HCT116 (cell line): ENCODE results near the gene PDE6H. TPM values are rescaled to one million over a fixed set of nuclear protein-coding genes. Genes with fewer than 3 reads are reported as not detected.

ENCODE experiments used
- ATAC-seq: fragments of 200-7000 bp; cut with Tn5 transposase; 2 replicates; pipeline ENCODE4 v1.9.1; 2020; ENCODE audit warnings: mild to moderate bottlenecking, moderate library complexity
- BruUV-seq: library from RNA; stranded (reverse); fragments of 400-500 nt; replicated peaks from 2 replicates; lab custom pipeline; 2021; lab: Mats Ljungman, UMichigan
- CTCF ChIA-PET: fragments of 300-600 bp; sonication (Branson Sonifier 250); formaldehyde crosslinking; loops from one replicate; lab custom pipeline; 2021; ENCODE audit warnings: antibody characterized with exemption; lab: Charles Lee
- POLR2A ChIA-PET: fragments of 300-600, 350-600 bp; sonication (Branson Sonifier 250); formaldehyde crosslinking; loops from one replicate; lab custom pipeline; 2021; ENCODE audit warnings: antibody characterized with exemption; lab: Charles Lee
- RAD21 ChIA-PET, 2 experiments: fragments of 300-600 bp; sonication (Branson Sonifier 250); formaldehyde crosslinking; loops; one replicate each; lab custom pipeline; 2023; ENCODE audit warnings: low total read pairs in 2 of 2; ENCODE audit not compliant: uncharacterized antibody in 2 of 2, unreplicated experiment in 2 of 2, low non-redundant PET in 1 of 2; lab: Charles Lee
- DNase-seq: peaks from one replicate; pipeline ENCODE4 v3.0.0-alpha.2; 2010; ENCODE audit warnings: low read depth, low spot score
- H2AFZ ChIP-seq: fragments of 200-600 bp; shearing (Covaris generic), sonication (generic); 2 replicates; pipeline ENCODE4 v1.6.1; 2017; ENCODE audit warnings: low read depth, mixed run types, mixed read lengths, antibody characterized with exemption, low read length; ENCODE audit not compliant: poor library complexity, severe bottlenecking
- H3K27ac ChIP-seq: 2 replicates; pipeline ENCODE4 v1.5.1; 2012; ENCODE audit warnings: low read depth, low read length
- H3K27me3 ChIP-seq: fragments of 200-600 bp; sonication (generic); 2 replicates; pipeline ENCODE4 v1.6.1; 2016; ENCODE audit warnings: mixed run types, low read length, mixed read lengths; ENCODE audit not compliant: insufficient read depth
- H3K36me3 ChIP-seq, 2 experiments: fragments of 200-500 bp in 1 of 2; fragments of 200-600 bp in 1 of 2; sonication (Bioruptor generic) in 1 of 2; sonication (generic) in 1 of 2; 2 replicates each; pipeline versions ENCODE4 v1.5.1 to v1.6.1; 2014 to 2016; ENCODE audit warnings: low read length in 2 of 2, inconsistent platforms in 1 of 2, mixed read lengths in 1 of 2, mixed run types in 1 of 2; ENCODE audit not compliant: insufficient read depth in 2 of 2, control insufficient read depth in 1 of 2
- H3K4me1 ChIP-seq, 2 experiments: fragments of 200-600 bp in 1 of 2; sonication (generic) in 1 of 2; 2 replicates each; pipeline versions ENCODE4 v1.5.1 to v1.6.1; 2012 to 2017; ENCODE audit warnings: low read length in 2 of 2, inconsistent platforms in 1 of 2, mild to moderate bottlenecking in 1 of 2, mixed read lengths in 1 of 2, mixed run types in 1 of 2, moderate library complexity in 1 of 2; ENCODE audit not compliant: insufficient read depth in 2 of 2, control insufficient read depth in 1 of 2
- H3K4me2 ChIP-seq: fragments of 200-600 bp; sonication (generic); 2 replicates; pipeline ENCODE4 v1.6.1; 2017; ENCODE audit warnings: mixed run types, low read length, mixed read lengths
- H3K4me3 ChIP-seq, 2 experiments: fragments of 200-600 bp in 1 of 2; sonication (generic) in 1 of 2; replicated peaks in 1 of 2; 2 replicates each; pipeline ENCODE4 v1.5.1; 2011 to 2016; ENCODE audit warnings: low read length in 2 of 2, control low read depth in 1 of 2, low read depth in 1 of 2, mild to moderate bottlenecking in 1 of 2, mixed read lengths in 1 of 2, mixed run types in 1 of 2
- H3K79me2 ChIP-seq: fragments of 200-600 bp; sonication (generic); 2 replicates; pipeline ENCODE4 v1.6.1; 2017; ENCODE audit warnings: mild to moderate bottlenecking, mixed run types, low read length, moderate library complexity, mixed read lengths; ENCODE audit not compliant: insufficient read depth
- H3K9ac ChIP-seq: fragments of 200-600 bp; sonication (generic); 2 replicates; pipeline ENCODE4 v1.6.1; 2016; ENCODE audit warnings: low read length, mixed read lengths
- H3K9me2 ChIP-seq: fragments of 200-600 bp; sonication (generic), shearing (Covaris generic); 2 replicates; pipeline ENCODE4 v1.6.1; 2017; ENCODE audit warnings: mixed run types, mild to moderate bottlenecking, moderate library complexity; ENCODE audit not compliant: insufficient read depth
- H3K9me3 ChIP-seq, 2 experiments: fragments of 200-500 bp in 1 of 2; fragments of 200-600 bp in 1 of 2; sonication (Bioruptor generic) in 1 of 2; sonication (generic) in 1 of 2; 2 replicates each; pipeline ENCODE4 v1.6.1; 2014 to 2017; ENCODE audit warnings: low read length in 2 of 2, mixed read lengths in 2 of 2, inconsistent platforms in 1 of 2, low read depth in 1 of 2, mild to moderate bottlenecking in 1 of 2, mixed run types in 1 of 2, moderate library complexity in 1 of 2; ENCODE audit not compliant: control insufficient read depth in 1 of 2, insufficient read depth in 1 of 2
- H4K20me1 ChIP-seq: fragments of 200-600 bp; sonication (generic), shearing (Covaris generic); 2 replicates; pipeline ENCODE4 v1.6.1; 2017; ENCODE audit warnings: mixed run types, mild to moderate bottlenecking, moderate library complexity; ENCODE audit not compliant: insufficient read depth
- CTCF ChIP-seq, 3 experiments: fragments of 200-600 bp in 1 of 3; sonication (generic) in 1 of 3; IDR thresholded peaks in 2 of 3; conservative IDR thresholded peaks in 1 of 3; 2 replicates each; pipeline ENCODE4 v1.5.1; 2012 to 2017; ENCODE audit warnings: low read depth in 2 of 3, low read length in 2 of 3, antibody characterized with exemption in 1 of 3, borderline replicate concordance in 1 of 3, control low read depth in 1 of 3, mild to moderate bottlenecking in 1 of 3, mixed read lengths in 1 of 3, mixed run types in 1 of 3, moderate library complexity in 1 of 3; ENCODE audit not compliant: insufficient read depth in 1 of 3
- EGR1 ChIP-seq: IDR thresholded peaks from 2 replicates; pipeline ENCODE4 v1.6.1; 2012; ENCODE audit warnings: low read depth
- EZH2 ChIP-seq: fragments of 200-600 bp; sonication (generic); IDR thresholded peaks from 2 replicates; pipeline ENCODE4 v1.6.1; 2017; ENCODE audit warnings: antibody characterized with exemption, mixed run types
- JUND ChIP-seq: IDR thresholded peaks from 2 replicates; pipeline ENCODE4 v1.6.1; 2012
- MAX ChIP-seq: IDR thresholded peaks from 2 replicates; pipeline ENCODE4 v1.6.1; 2012
- SP1 ChIP-seq: IDR thresholded peaks from 2 replicates; pipeline ENCODE4 v1.6.1; 2012; ENCODE audit warnings: low read depth
- SRF ChIP-seq: IDR thresholded peaks from 2 replicates; pipeline ENCODE4 v1.6.1; 2012; ENCODE audit warnings: low read depth
- TCF7L2 ChIP-seq: IDR thresholded peaks from 2 replicates; pipeline ENCODE4 v1.7.0; 2011; ENCODE audit warnings: borderline replicate concordance, inconsistent platforms; ENCODE audit not compliant: insufficient read depth, insufficient read length; ENCODE audit errors: extremely low read depth
- ZBTB33 ChIP-seq: IDR thresholded peaks from 2 replicates; pipeline ENCODE4 v1.6.1; 2011; ENCODE audit warnings: mild to moderate bottlenecking, low read length, moderate library complexity; ENCODE audit not compliant: insufficient replicate concordance; ENCODE audit errors: extremely low read depth
- ZFX ChIP-seq: fragments of 450-650 bp; IDR thresholded peaks from 2 replicates; pipeline ENCODE4 v1.6.1; 2017
- intact Hi-C: fragments of 100-400 bp; cut with micrococcal nuclease; formaldehyde crosslinking; loops from 2 replicates; pipeline ENCODE4 v1.10.0; 2022
- total RNA-seq: library from RNA; stranded (reverse); gene quantifications from one replicate; pipeline ENCODE4 v1.2.1, GENCODE V29; 2021; ENCODE audit not compliant: unreplicated experiment

PDE6H gene
- total RNA-seq, 1 experiment from 2014 or later: not detected

- POLR2A ChIA-PET: no interaction called here
Measured at GRCh38 chr12:14968478-14968877, 4.4 kb upstream of the PDE6H start.

More at GRCh38 chr12:14968478-14968877, 4.4 kb upstream of the PDE6H start:
- no peak for DNase-seq
- intact Hi-C loops: no loop called here
- no peaks in the 10 kb centered on the region for H3K4me1 ChIP-seq
- no peak overlapping the region for H3K4me3 ChIP-seq
- H4K20me1 ChIP-seq: no peaks in the 10 kb centered on the region
- no peaks in the 10 kb centered on the region for H3K27me3 ChIP-seq
- no peak overlapping the region for H2AFZ ChIP-seq
- H3K9me2 ChIP-seq: no peaks in the 10 kb centered on the region
- TF ChIP-seq EGR1: no peak
- no peak for TF ChIP-seq ZBTB33
- no peak for TF ChIP-seq EZH2
- no peak for TF ChIP-seq MAX
- TF ChIP-seq SRF: no peak
- no peak for TF ChIP-seq ZFX
- no peak for TF ChIP-seq CTCF (IDR thresholded peaks at IDR 0.05 in 2 of 3, conservative IDR thresholded peaks at IDR 0.05 in 1 of 3; ENCODE audit: borderline replicate concordance in 1 of 3, insufficient read depth in 1 of 3, low read depth in 2 of 3, low read length in 2 of 3)
- no peak for TF ChIP-seq TCF7L2
- no peak for TF ChIP-seq JUND
- TF ChIP-seq SP1: no peak
- CTCF ChIA-PET: no interaction called here
- H3K9me3 ChIP-seq: no peaks in the 10 kb centered on the region
- no peak for ATAC-seq
- no peaks in the 10 kb centered on the region for H3K36me3 ChIP-seq
- no peak overlapping the region for H3K9ac ChIP-seq
- no TSS peak for BruUV-seq
- H3K4me2 ChIP-seq: no peak overlapping the region
- RAD21 ChIA-PET: no interaction called here
- no peak overlapping the region for H3K27ac ChIP-seq
- no peaks in the 10 kb centered on the region for H3K79me2 ChIP-seq
